Ovary (tissue), 3 donors: Measurements from ENCODE around the gene BAG5.

Experiments
- EP300 ChIP-seq: sonication (generic); formaldehyde crosslinking; IDR thresholded peaks from one replicate; pipeline ENCODE4 v1.6.1; 2017; ENCODE audit warnings: antibody characterized with exemption
- POLR2A ChIP-seq: fragments of 450-650 bp; IDR thresholded peaks from one replicate; pipeline ENCODE4 v1.6.1; 2017; ENCODE audit warnings: antibody characterized with exemption, mild to moderate bottlenecking, moderate library complexity
- TF ChIP-seq, protein P1 (sequence below), 3 donors: fragments of 450-650 bp in 2 of 3; fragments of 200-600 bp in 1 of 3; IDR thresholded peaks; one replicate each; pipeline versions ENCODE4 v1.5.1 to v1.8.0; 2016 to 2022; ENCODE audit warnings: antibody characterized with exemption in 3 of 3, mild to moderate bottlenecking in 1 of 3
- donor health status: DM: no; HTN: no; CAD: no.

DNA sequence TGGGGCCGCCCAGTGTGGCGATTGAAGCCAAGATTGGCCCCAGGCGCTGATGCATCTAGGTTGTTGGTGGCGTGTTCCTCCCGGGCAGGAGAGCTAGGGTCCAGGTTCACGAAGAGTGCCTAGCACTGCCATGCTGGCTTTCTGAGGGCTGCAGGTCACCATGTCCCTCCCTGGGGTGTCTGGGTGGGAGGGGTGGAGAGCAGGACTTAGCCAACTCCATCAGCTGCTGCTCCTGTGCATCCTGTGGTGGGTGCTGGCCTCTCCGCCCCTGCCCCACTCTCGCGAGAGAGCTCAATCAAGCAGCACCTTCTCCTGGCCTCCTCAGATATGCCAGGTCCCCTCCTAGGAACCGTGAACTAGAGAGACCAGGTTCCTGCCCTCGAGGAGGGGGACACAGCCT, 31.6 kb downstream of the BAG5 start:
- TF ChIP-seq, protein P1, sequence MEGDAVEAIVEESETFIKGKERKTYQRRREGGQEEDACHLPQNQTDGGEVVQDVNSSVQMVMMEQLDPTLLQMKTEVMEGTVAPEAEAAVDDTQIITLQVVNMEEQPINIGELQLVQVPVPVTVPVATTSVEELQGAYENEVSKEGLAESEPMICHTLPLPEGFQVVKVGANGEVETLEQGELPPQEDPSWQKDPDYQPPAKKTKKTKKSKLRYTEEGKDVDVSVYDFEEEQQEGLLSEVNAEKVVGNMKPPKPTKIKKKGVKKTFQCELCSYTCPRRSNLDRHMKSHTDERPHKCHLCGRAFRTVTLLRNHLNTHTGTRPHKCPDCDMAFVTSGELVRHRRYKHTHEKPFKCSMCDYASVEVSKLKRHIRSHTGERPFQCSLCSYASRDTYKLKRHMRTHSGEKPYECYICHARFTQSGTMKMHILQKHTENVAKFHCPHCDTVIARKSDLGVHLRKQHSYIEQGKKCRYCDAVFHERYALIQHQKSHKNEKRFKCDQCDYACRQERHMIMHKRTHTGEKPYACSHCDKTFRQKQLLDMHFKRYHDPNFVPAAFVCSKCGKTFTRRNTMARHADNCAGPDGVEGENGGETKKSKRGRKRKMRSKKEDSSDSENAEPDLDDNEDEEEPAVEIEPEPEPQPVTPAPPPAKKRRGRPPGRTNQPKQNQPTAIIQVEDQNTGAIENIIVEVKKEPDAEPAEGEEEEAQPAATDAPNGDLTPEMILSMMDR (IDR thresholded peaks at IDR 0.05) = no peak
- TF ChIP-seq POLR2A (no peak), EP300 (no peak)
